H1 (cell line): ENCODE measurements around the gene CNTNAP1.

Experiments
- CEBPB ChIP-seq: IDR thresholded peaks from 2 replicates; pipeline ENCODE4 v1.6.1; 2012; ENCODE audit warnings: low read depth, low read length
- CHD2 ChIP-seq: IDR thresholded peaks from 2 replicates; pipeline ENCODE4 v1.6.1; 2012; ENCODE audit warnings: low read length, improper control_type of control experiment
- CTCF ChIP-seq, 3 experiments: IDR thresholded peaks; 1 replicate in 2 of 3; 2 replicates in 1 of 3; pipeline versions ENCODE4 v1.5.1 to v1.6.1; 2011; ENCODE audit warnings: low read length in 3 of 3, mild to moderate bottlenecking in 3 of 3, inconsistent platforms in 2 of 3, low read depth in 1 of 3, moderate library complexity in 1 of 3; ENCODE audit not compliant: insufficient read depth in 1 of 3; ENCODE audit errors: control extremely low read depth in 1 of 3
- EZH2 ChIP-seq: fragments of 200-600 bp; sonication (generic); IDR thresholded peaks from 2 replicates; pipeline ENCODE4 v1.7.1; 2012; ENCODE audit warnings: low read depth, mild to moderate bottlenecking, moderate library complexity, low read length, inconsistent platforms; ENCODE audit not compliant: severe bottlenecking
- GTF2F1 ChIP-seq: IDR thresholded peaks from 2 replicates; pipeline ENCODE4 v1.6.1; 2012; ENCODE audit warnings: low read depth, low read length, improper control_type of control experiment, borderline replicate concordance
- POLR2A ChIP-seq, 2 experiments: IDR thresholded peaks; 1 replicate in 1 of 2; 2 replicates in 1 of 2; pipeline ENCODE4 v1.6.1; 2011; ENCODE audit warnings: low read depth in 2 of 2, low read length in 2 of 2, mild to moderate bottlenecking in 2 of 2; ENCODE audit errors: control extremely low read depth in 1 of 2
- POLR2AphosphoS5 ChIP-seq: IDR thresholded peaks from 2 replicates; pipeline ENCODE4 v1.6.1; 2011; ENCODE audit warnings: low read depth, low read length
- RAD21 ChIP-seq, 2 experiments: IDR thresholded peaks in 1 of 2; conservative IDR thresholded peaks in 1 of 2; 2 replicates each; pipeline ENCODE4 v1.6.1; 2011; ENCODE audit warnings: low read depth in 2 of 2, low read length in 2 of 2, improper control_type of control experiment in 1 of 2, inconsistent platforms in 1 of 2, mild to moderate bottlenecking in 1 of 2, moderate library complexity in 1 of 2
- SAP30 ChIP-seq: fragments of 300-600 bp; sonication (generic); IDR thresholded peaks from 2 replicates; pipeline ENCODE4 v1.7.1; 2012; ENCODE audit warnings: low read length, moderate library complexity, mild to moderate bottlenecking, inconsistent platforms; ENCODE audit not compliant: insufficient read depth, insufficient replicate concordance
- TAF1 ChIP-seq: IDR thresholded peaks from 2 replicates; pipeline ENCODE4 v1.6.1; 2011; ENCODE audit warnings: mild to moderate bottlenecking, low read depth, low read length
- TF ChIP-seq, protein P1 (sequence below): IDR thresholded peaks from 2 replicates; pipeline ENCODE4 v1.6.1; 2012; ENCODE audit warnings: inconsistent platforms
- TF ChIP-seq, protein P2 (sequence below): IDR thresholded peaks from 2 replicates; pipeline ENCODE4 v1.6.1; 2011; ENCODE audit warnings: low read length, improper control_type of control experiment

DNA sequence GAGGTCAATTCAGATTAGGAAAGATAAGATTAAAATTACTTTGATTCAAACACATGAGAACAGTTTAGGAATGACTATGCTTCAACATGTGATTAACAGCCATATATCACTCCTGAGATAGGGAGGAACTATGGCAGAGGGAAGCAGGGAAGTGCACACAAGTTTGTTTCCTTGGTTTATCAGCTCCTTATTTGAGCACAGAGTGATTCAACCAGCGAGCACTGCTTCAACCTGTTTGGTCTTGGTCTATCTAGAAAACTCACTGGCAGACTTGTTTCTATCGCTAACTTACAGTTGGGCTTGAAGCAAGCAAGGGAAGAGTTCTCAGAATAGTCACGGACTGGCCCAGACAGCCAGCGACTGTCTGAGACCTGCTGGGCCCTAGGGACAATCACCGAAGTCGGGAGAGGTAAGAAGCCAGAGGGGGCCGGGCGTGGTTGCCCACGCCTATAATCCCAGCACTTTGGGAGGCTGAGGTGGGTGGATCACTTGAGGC is 49.3 kb upstream of the CNTNAP1 start:
- TF ChIP-seq POLR2A (IDR thresholded peaks at IDR 0.05; ENCODE audit: control extremely low read depth in 1 of 2, low read depth in 2 of 2, low read length in 2 of 2) (no peak), CEBPB (no peak), TAF1 (no peak), CTCF (IDR thresholded peaks at IDR 0.05; ENCODE audit: control extremely low read depth in 1 of 3, insufficient read depth in 1 of 3, low read depth in 1 of 3, low read length in 3 of 3) (no peak), GTF2F1 (no peak), EZH2 (no peak), SAP30 (no peak), CHD2 (no peak), POLR2AphosphoS5 (no peak), RAD21 (IDR thresholded peaks at IDR 0.05 in 1 of 2, conservative IDR thresholded peaks at IDR 0.05 in 1 of 2; ENCODE audit: low read depth in 2 of 2, low read length in 2 of 2) (no peak)
- TF ChIP-seq, protein P1, sequence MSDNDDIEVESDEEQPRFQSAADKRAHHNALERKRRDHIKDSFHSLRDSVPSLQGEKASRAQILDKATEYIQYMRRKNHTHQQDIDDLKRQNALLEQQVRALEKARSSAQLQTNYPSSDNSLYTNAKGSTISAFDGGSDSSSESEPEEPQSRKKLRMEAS, result no peak
- TF ChIP-seq, protein P2, sequence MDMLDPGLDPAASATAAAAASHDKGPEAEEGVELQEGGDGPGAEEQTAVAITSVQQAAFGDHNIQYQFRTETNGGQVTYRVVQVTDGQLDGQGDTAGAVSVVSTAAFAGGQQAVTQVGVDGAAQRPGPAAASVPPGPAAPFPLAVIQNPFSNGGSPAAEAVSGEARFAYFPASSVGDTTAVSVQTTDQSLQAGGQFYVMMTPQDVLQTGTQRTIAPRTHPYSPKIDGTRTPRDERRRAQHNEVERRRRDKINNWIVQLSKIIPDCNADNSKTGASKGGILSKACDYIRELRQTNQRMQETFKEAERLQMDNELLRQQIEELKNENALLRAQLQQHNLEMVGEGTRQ, result no peak
